GM21515 (cell line): ENCODE measurements around the gene SYT2.
"Not testable (repeated sequence)": the region's sequence is repeated elsewhere in the genome, so short reads cannot be mapped to it uniquely, and the experiment has no call there.

ENCODE experiments used
- ATAC-seq: cut with Tn5 transposase; IDR thresholded peaks from one replicate; pipeline ENCODE4 v1.9.1; 2021; ENCODE audit not compliant: unreplicated experiment

The SYT2 gene

GRCh38 chr1:202644219-202645096, 65.8 kb downstream of the SYT2 start:
- no peak for ATAC-seq

GRCh38 chr1:202643397-202644218, 66.6 kb downstream of the SYT2 start:
- no peak for ATAC-seq

GRCh38 chr1:202642619-202643291, 67.5 kb downstream of the SYT2 start:
- ATAC-seq: no peak

GRCh38 chr1:202642212-202642611, 68.0 kb downstream of the SYT2 start:
- ATAC-seq: no peak

- ATAC-seq: no peak
Measured at GRCh38 chr1:202639500-202639899, 70.8 kb downstream of the SYT2 start.

- ATAC-seq: not testable (repeated sequence)
Measured at GRCh38 chr1:202638701-202639305, 71.5 kb downstream of the SYT2 start.

GRCh38 chr1:202638019-202638700, 72.1 kb downstream of the SYT2 start:
- no peak for ATAC-seq

GRCh38 chr1:202637321-202638018, 72.8 kb downstream of the SYT2 start:
- not testable (repeated sequence) for ATAC-seq

- ATAC-seq: not testable (repeated sequence)
Measured at GRCh38 chr1:202636171-202636570, 74.1 kb downstream of the SYT2 start.

GRCh38 chr1:202632241-202632640, 78.0 kb downstream of the SYT2 start:
- ATAC-seq: no peak

- no peak for ATAC-seq
Measured at GRCh38 chr1:202631076-202631923, 79.0 kb downstream of the SYT2 start.

GRCh38 chr1:202630541-202630940, 79.7 kb downstream of the SYT2 start:
- ATAC-seq: no peak

- not testable (repeated sequence) for ATAC-seq
Measured at GRCh38 chr1:202630096-202630495, 80.2 kb downstream of the SYT2 start.

GRCh38 chr1:202629257-202629811, 80.9 kb downstream of the SYT2 start:
- peak; percentile 54 for ATAC-seq

- ATAC-seq: no peak
Measured at GRCh38 chr1:202628646-202629215, 81.5 kb downstream of the SYT2 start.

GRCh38 chr1:202627841-202628565, 82.3 kb downstream of the SYT2 start:
- ATAC-seq: no peak

GRCh38 chr1:202627036-202627435, 83.2 kb downstream of the SYT2 start:
- not testable (repeated sequence) for ATAC-seq
